Small intestine (tissue), 7 donors: ENCODE measurements around the gene CTNNA3. TPM values are rescaled to one million over a fixed set of nuclear protein-coding genes. Genes with fewer than 3 reads are reported as not detected.

ENCODE experiments used
- DNase-seq, 2 donors: peaks; one replicate each; pipeline versions ENCODE4 v3.0.0 to v3.0.0-alpha.2; 2013
- FAIRE-seq: peaks from 2 replicates; lab custom pipeline; 2012; peaks lifted over from hg19 to GRCh38; lab: Jason Lieb, UNC
- H3K27ac ChIP-seq, 3 donors: one replicate each; pipeline ENCODE4 v1.5.1; 2013; ENCODE audit warnings: low read length in 2 of 3, mild to moderate bottlenecking in 2 of 3, control low read depth in 1 of 3, inconsistent platforms in 1 of 3, low read depth in 1 of 3, moderate library complexity in 1 of 3
- H3K27me3 ChIP-seq, 3 donors: one replicate each; pipeline ENCODE4 v1.6.1; 2013; ENCODE audit warnings: low read length in 3 of 3, inconsistent platforms in 1 of 3; ENCODE audit not compliant: control insufficient read depth in 3 of 3, insufficient read depth in 3 of 3
- H3K36me3 ChIP-seq, 3 donors: one replicate each; pipeline ENCODE4 v1.6.1; 2013; ENCODE audit warnings: low read length in 3 of 3, inconsistent platforms in 1 of 3, low read depth in 1 of 3, mild to moderate bottlenecking in 1 of 3, moderate library complexity in 1 of 3; ENCODE audit not compliant: control insufficient read depth in 3 of 3, insufficient read depth in 2 of 3
- H3K4me1 ChIP-seq, 3 donors: one replicate each; pipeline ENCODE4 v1.6.1; 2013; ENCODE audit warnings: low read length in 2 of 3, inconsistent platforms in 1 of 3, low read depth in 1 of 3, mild to moderate bottlenecking in 1 of 3, moderate library complexity in 1 of 3; ENCODE audit not compliant: control insufficient read depth in 3 of 3, insufficient read depth in 2 of 3
- H3K4me3 ChIP-seq, 3 donors: one replicate each; pipeline ENCODE4 v1.5.1; 2013; ENCODE audit warnings: low read length in 3 of 3, control low read depth in 1 of 3, inconsistent platforms in 1 of 3, low read depth in 1 of 3, mild to moderate bottlenecking in 1 of 3, moderate library complexity in 1 of 3
- H3K9me3 ChIP-seq, 2 donors: one replicate each; pipeline ENCODE4 v1.6.1; 2013; ENCODE audit warnings: low read depth in 1 of 2, low read length in 1 of 2; ENCODE audit not compliant: control insufficient read depth in 2 of 2, insufficient read depth in 1 of 2
- WGBS, 3 donors: extraction: QIAGEN DNeasy Blood & Tissue Kit; methylation state at CpG; one replicate each; pipeline ENCODE4 v1.1.7; 2013; 5-methylcytosine and 5-hydroxymethylcytosine counted together
- polyA plus RNA-seq, 4 donors: library from polyadenylated mRNA; stranded (reverse) in 3 of 4; unstranded in 1 of 4; fragments of 200-250 nt in 3 of 4; fragments of 120-200 nt in 1 of 4; gene quantifications; one replicate each; pipeline versions ENCODE4 v1.2.1 to v1.2.3, GENCODE V29; 2013
- donor health status: healthy with polysubstance abuse.
- donor health status: control.
- donor health status: control.
- donor health status: Bipolar disorder and iron deficiency.
- donor health status: healthy.

Gene CTNNA3
- polyA plus RNA-seq, 4 donors = 0.24 to 0.38 TPM; not detected in 2

DNA sequence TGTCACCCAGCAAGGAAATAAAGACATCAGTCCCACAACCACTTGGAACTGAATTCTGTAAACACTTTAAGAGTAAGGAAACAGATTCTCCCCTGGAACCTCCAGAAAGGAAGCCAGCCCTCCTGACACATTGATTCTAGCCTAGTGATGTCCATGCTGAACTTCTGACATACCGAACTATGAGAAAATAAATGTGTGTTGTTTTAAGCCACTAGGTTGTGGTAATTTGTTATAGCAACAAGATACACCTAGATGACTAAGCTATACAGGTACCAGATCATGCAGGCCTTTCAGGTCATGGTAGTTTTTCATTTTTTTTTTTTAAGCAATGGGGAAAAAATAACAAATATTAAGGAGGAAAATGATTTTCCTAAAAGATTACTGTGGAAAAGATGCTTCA is 807.8 kb downstream of the CTNNA3 start:
- no peak overlapping the region for H3K4me3 ChIP-seq
- no peaks in the 10 kb centered on the region for H3K27me3 ChIP-seq
- no peak overlapping the region for H3K27ac ChIP-seq
- H3K36me3 ChIP-seq = no peaks in the 10 kb centered on the region
- no peak for FAIRE-seq
- no peaks in the 10 kb centered on the region for H3K4me1 ChIP-seq
- 77 to 84% (median 79%) methylated on average over 1 of the region's 1 CpG for WGBS, 3 donors
- no peaks in the 10 kb centered on the region for H3K9me3 ChIP-seq
- DNase-seq = no peak

DNA sequence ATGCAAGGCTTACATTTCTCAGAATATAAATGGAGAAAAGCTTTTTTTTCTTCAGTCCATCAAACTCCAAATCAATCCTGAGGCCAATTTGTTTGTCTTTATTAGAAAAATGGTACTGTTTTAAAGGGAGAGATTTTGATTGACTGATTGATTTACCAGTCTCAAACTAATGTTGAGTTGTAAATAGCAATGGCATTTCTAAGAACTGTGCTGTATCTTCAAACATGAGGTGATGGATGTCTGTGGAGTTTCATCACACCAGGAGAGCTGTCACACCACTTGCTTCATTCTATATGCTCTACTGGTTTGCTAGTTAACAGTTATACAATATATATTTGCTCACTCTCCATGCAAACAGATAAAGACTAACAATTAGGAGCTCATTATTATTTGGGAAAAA is 809.1 kb downstream of the CTNNA3 start:
- FAIRE-seq (no peak), DNase-seq (no peak)
- H3K27ac ChIP-seq = no peak overlapping the region
- H3K36me3 ChIP-seq = no peaks in the 10 kb centered on the region
- H3K4me3 ChIP-seq = no peak overlapping the region
- H3K9me3 ChIP-seq = no peaks in the 10 kb centered on the region
- H3K27me3 ChIP-seq = no peaks in the 10 kb centered on the region
- no peaks in the 10 kb centered on the region for H3K4me1 ChIP-seq

DNA sequence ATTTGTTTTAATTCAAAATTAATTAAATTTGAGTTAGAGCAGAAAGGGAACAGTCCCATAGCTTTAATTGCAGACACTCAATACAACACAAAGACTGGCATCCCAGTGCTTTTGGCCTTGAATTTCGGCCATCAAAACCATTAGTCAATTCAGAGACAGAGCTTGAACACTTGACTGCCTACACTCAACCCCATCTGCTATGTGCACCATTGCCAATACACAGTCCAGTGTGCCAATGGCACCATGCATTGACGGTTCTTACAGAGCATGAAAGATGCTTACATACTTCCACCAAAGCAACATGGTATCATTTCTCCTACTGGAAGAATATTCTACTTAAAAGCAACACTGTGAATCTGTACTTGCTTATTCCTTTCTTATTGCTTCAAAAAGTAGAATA is 813.7 kb downstream of the CTNNA3 start:
- peaks cover 0 to 18% (median 0%) of the 10 kb centered on the region in 3 donors for H3K4me1 ChIP-seq
- FAIRE-seq (no peak), DNase-seq (no peak)
- no peaks in the 10 kb centered on the region for H3K27me3 ChIP-seq
- no peak overlapping the region for H3K4me3 ChIP-seq
- H3K9me3 ChIP-seq = no peaks in the 10 kb centered on the region
- no peak overlapping the region for H3K27ac ChIP-seq
- 76 to 84% (median 81%) methylated on average over 2 of the region's 2 CpGs for WGBS, 3 donors
- no peaks in the 10 kb centered on the region for H3K36me3 ChIP-seq

DNA sequence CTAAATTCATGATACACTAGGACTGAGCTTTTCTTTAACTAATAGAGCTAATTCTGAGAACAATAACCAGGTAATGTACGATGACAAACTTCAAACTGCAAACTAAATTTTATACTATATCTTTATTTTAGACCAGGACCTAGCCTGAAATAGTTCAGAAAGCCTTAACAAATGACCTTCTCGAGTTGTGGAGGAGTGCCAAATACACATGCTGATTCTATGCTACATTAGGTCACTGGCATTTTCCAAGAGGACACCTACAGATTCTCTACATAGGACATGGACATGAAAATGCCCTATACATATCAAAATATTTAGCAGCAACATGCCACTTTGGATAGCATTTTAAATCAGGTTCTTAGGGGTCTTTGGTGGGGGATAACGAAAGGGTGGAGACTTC is 814.2 kb downstream of the CTNNA3 start:
- DNase-seq = no peak
- no peaks in the 10 kb centered on the region for H3K36me3 ChIP-seq
- H3K4me1 ChIP-seq = peaks cover 0 to 22% (median 0%) of the 10 kb centered on the region in 3 donors
- no peak for FAIRE-seq
- 69 to 79% (median 73%) methylated on average over 3 of the region's 3 CpGs for WGBS, 3 donors
- no peaks in the 10 kb centered on the region for H3K9me3 ChIP-seq
- H3K27me3 ChIP-seq = no peaks in the 10 kb centered on the region
- H3K4me3 ChIP-seq = no peak overlapping the region
- H3K27ac ChIP-seq = no peak overlapping the region

DNA sequence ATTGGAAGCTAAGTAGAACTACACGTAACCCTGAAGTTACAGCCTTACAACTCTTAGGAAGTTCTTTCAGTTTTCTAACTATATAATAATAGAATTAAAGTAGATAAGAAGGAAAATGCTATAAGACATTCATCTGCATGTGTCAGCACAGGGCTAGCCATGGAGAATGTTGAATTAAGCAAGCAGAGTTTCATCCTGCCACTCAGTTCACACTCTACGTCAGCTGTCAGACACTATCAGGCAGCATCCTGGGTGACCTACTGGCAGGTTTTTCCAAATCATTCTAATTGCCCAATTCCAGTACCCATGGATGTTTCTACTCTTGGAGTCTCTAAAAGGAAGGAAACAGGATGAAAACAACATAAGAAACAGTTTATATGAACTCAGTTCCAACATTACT is 815.2 kb downstream of the CTNNA3 start:
- FAIRE-seq (no peak), DNase-seq (no peak)
- no peaks in the 10 kb centered on the region for H3K9me3 ChIP-seq
- H3K27me3 ChIP-seq = no peaks in the 10 kb centered on the region
- H3K4me3 ChIP-seq = no peak overlapping the region
- no peaks in the 10 kb centered on the region for H3K36me3 ChIP-seq
- no peak overlapping the region for H3K27ac ChIP-seq
- peaks cover 0 to 23% (median 0%) of the 10 kb centered on the region in 3 donors for H3K4me1 ChIP-seq
- WGBS, 3 donors = 90 to 98% (median 92%) methylated on average over 2 of the region's 2 CpGs

DNA sequence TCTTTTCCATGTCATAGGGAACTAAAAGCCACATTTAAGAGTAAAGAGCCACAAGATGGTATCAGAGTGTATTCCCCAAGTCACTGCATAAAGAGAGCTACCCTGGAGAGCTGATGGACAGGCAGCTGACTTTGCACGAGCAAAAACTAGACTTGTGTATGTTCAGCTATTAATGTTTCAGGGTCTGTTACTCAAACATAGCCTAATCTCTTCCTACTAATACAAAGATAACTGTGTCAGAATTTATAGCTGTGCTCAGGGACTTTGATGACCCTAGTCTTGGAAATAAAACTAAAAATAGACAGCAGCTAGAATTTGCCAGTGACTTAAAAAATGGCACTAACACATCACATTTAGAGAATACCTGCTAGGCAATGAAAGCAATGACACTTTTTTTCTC is 815.7 kb downstream of the CTNNA3 start:
- FAIRE-seq (no peak), DNase-seq (no peak)
- Histone ChIP-seq H3K4me3 (no peak overlapping the region), H3K9me3 (no peaks in the 10 kb centered on the region), H3K27ac (no peak overlapping the region), H3K4me1 (peaks cover 0 to 23% (median 0%) of the 10 kb centered on the region in 3 donors), H3K27me3 (no peaks in the 10 kb centered on the region), H3K36me3 (no peaks in the 10 kb centered on the region)
- WGBS, 3 donors = 10 to 42% (median 29%) methylated on average over 1 of the region's 1 CpG

DNA sequence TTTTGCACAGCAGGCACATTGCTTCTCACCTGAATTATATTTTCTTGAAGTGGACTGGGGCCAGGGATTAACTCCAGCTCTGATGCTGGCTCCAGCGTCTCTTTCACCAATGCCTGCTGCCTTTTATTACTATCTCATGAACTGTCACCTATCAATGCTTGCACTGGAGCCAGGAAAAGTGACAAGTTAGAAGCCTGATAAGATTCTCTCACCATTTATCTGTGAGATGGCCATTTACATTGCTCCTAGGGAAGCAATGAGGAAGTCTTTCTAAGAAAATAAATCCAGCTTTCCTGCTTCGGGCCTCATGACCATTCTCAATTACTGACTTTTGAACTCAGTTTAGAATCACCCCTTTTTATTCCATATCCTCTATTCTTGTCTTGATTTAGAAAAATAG is 818.6 kb downstream of the CTNNA3 start:
- Histone ChIP-seq H3K36me3 (no peaks in the 10 kb centered on the region), H3K9me3 (no peaks in the 10 kb centered on the region), H3K27ac (peak overlapping the region in 1 of 3 donors; percentile 24), H3K27me3 (no peaks in the 10 kb centered on the region), H3K4me1 (peaks cover 0 to 23% (median 0%) of the 10 kb centered on the region in 3 donors), H3K4me3 (no peak overlapping the region)
- FAIRE-seq = no peak
- DNase-seq = peak; percentile 64 to 76
- WGBS, 3 donors = 16 to 50% (median 23%) methylated on average over 2 of the region's 2 CpGs

DNA sequence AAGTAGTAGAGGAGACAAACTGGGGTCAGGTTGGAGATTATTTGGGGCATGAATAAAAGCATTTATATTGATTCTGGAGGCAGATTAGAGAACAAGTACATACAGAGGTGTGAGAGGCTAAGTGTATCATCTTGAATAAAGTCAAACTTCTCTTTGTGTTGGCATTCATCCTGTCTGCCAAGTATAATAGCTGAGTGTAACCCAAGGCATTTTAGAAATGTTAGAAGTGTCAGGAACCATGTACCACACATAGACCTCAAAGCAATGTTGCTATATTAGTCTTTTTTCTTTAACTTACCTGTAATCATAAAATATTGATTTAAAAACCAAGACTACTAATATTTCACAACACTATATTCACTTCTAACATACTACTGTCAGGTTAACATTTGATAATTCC is 826.4 kb downstream of the CTNNA3 start:
- H3K27me3 ChIP-seq = no peaks in the 10 kb centered on the region

DNA sequence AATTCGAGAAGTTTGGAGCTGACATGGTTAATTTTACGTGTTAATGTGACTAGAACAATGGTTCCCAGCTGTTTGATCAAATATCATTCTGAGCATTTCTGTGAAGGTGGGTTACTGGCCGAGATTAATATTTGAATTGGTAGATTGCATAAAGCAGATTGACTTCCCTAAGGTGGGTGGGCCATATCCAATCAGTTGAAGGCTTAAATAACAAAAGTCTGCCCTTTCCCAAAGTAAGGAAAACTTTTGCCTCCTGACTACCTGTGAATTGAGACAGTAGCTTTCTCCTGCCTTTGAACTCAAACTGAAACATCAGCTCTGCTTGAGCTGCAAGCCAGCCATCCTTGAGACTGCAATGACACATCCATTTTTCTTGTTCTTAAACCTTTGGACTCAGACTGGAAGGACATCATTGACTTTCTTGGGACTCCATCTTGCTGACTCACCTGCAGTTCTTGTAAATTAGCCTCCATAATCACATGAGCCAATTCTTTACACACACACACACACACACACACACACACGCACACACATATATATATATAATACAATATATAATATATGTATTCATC is 833.2 kb downstream of the CTNNA3 start:
- Histone ChIP-seq H3K4me1 (no peaks in the 10 kb centered on the region), H3K27me3 (no peaks in the 10 kb centered on the region), H3K9me3 (no peaks in the 10 kb centered on the region), H3K4me3 (no peak overlapping the region), H3K36me3 (no peaks in the 10 kb centered on the region), H3K27ac (no peak overlapping the region)
- 68 to 76% (median 74%) methylated on average over 4 of the region's 4 CpGs for WGBS, 3 donors
- FAIRE-seq = no peak
- DNase-seq = peak; percentile 51 to 61

More for the DNA sequence above, 826.4 kb downstream of the CTNNA3 start:
- H3K36me3 ChIP-seq = no peaks in the 10 kb centered on the region
- H3K4me1 ChIP-seq = no peaks in the 10 kb centered on the region
- H3K9me3 ChIP-seq = no peaks in the 10 kb centered on the region
- no peak overlapping the region for H3K27ac ChIP-seq
- no peak for DNase-seq
- no peak overlapping the region for H3K4me3 ChIP-seq
- FAIRE-seq = no peak
